HFFc6 (cell line): Measurements from ENCODE around the gene TUBA1B. TPM values are rescaled to one million over a fixed set of nuclear protein-coding genes. Genes with fewer than 3 reads are reported as not detected.
"Not testable (repeated sequence)": the region's sequence is repeated elsewhere in the genome, so short reads cannot be mapped to it uniquely, and the experiment has no call there.

Experiments
- DNase-seq: peaks from one replicate; pipeline ENCODE4 v3.0.0-alpha.2; 2018
- H3K27ac Mint-ChIP-seq: 2 replicates; pipeline ENCODE4 v1.8.0; 2020; ENCODE audit warnings: mild to moderate bottlenecking, mixed read lengths
- H3K27me3 Mint-ChIP-seq: 2 replicates; pipeline ENCODE4 v1.8.0; 2021; ENCODE audit warnings: mild to moderate bottlenecking, moderate library complexity, mixed read lengths; ENCODE audit not compliant: insufficient read depth
- H3K36me3 Mint-ChIP-seq: 2 replicates; pipeline ENCODE4 v1.8.0; 2021; ENCODE audit warnings: low read depth, mixed read lengths
- H3K4me1 Mint-ChIP-seq: 2 replicates; pipeline ENCODE4 v1.8.0; 2020; ENCODE audit warnings: low read depth, mixed read lengths
- H3K4me3 Mint-ChIP-seq: 2 replicates; pipeline ENCODE4 v1.8.0; 2020; ENCODE audit warnings: mild to moderate bottlenecking, moderate library complexity, mixed read lengths
- H3K9me3 Mint-ChIP-seq: 2 replicates; pipeline ENCODE4 v1.8.0; 2020; ENCODE audit warnings: mild to moderate bottlenecking, mixed read lengths
- long read RNA-seq: library from polyadenylated mRNA; unstranded; transcript quantifications from one replicate; pipeline ENCODE4 v2.0.0, GENCODE V29; 2019
- total RNA-seq, 6 experiments: library from RNA; stranded (reverse); fragmentation: NEBNext Ultra II Directional; extraction: Animal tissue kit (Norgen Biotek cat#: 25700); gene quantifications; 2 replicates in 1 of 6; 3 replicates in 5 of 6; pipeline ENCODE4 v1.2.3, GENCODE V29; 2021
- TF ChIP-seq, protein P1 (sequence below): fragments of 200-600 bp; sonication (generic); IDR thresholded peaks from 2 replicates; pipeline ENCODE4 v1.5.0; 2021; ENCODE audit warnings: antibody characterized with exemption, mild to moderate bottlenecking

The TUBA1B gene
- total RNA-seq: 1,000 to 10,000 TPM; 1,208 to 2,585 (median 2,279) TPM
- long read RNA-seq, transcript TUBA1B-202 (4 exons, 1,627 nt): major isoform, 2,264 of 2,477 reads
- long read RNA-seq, transcript TUBA1B-201 (3 exons, 3,198 nt): minor isoform, 55 of 2,477 reads
- long read RNA-seq, partial matches to known transcripts: 42 of 2,477 reads
- long read RNA-seq, other reads (novel, unspliced or antisense): 116 of 2,477 reads

DNA sequence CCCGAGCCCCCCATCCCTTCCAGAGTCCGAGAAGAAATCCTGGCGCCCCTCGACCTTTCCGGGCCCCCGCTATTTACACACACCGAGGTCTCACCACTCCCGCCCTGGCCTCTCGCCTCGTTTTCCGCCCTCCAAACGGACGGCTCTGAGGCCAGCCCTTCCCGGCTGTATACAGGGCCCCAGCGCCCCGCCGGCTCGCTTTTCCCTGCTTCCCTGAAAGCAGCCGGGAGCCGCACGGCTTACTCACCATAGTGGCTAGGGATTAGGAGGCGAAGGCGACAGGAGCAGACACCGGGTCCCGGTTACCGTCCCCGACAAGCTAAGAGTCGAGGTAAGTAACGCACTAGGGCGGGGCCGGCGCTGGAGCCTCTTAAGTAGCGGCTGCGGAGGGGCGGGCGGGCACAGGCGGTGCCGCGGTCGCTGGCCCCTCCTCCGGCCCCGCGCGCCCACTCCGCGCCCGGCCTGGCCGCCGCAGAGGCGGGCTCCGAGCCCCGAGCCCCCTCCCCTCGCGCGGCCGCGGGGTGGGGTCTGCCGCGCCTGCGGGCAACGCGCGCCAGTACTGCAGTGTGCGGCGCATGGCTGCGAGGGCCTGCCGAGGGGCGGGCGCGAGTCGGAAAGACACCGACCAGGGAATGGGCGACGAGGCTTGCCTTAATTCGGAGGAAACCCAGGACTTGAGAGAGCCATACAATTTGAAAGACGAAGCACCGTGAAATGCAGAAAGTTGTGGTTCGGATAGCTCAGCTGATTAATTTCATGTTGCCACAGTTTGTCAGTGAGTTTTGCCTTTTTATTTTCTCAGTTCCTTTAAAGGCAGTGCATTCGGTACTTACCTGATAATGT is at the start of gene TUBA1B:
TUBA1B (minus strand) TSS at position 345 of the 843 bp plus-strand sequence; CDS start at position 250, 95 bp downstream.
- Mint-ChIP-seq H3K4me1 (peaks cover 36% of the 10 kb centered on the region), H3K27me3 (peaks cover 15% of the 10 kb centered on the region), H3K9me3 (peaks cover 8% of the 10 kb centered on the region; the same call in 1 of the 2 replicates), H3K4me3 (peak within 1 kb of the TSS; percentile 99), H3K27ac (peak within 1 kb of the TSS; percentile 100), H3K36me3 (peaks cover 38% of the 10 kb centered on the region)
- TF ChIP-seq, protein P1, sequence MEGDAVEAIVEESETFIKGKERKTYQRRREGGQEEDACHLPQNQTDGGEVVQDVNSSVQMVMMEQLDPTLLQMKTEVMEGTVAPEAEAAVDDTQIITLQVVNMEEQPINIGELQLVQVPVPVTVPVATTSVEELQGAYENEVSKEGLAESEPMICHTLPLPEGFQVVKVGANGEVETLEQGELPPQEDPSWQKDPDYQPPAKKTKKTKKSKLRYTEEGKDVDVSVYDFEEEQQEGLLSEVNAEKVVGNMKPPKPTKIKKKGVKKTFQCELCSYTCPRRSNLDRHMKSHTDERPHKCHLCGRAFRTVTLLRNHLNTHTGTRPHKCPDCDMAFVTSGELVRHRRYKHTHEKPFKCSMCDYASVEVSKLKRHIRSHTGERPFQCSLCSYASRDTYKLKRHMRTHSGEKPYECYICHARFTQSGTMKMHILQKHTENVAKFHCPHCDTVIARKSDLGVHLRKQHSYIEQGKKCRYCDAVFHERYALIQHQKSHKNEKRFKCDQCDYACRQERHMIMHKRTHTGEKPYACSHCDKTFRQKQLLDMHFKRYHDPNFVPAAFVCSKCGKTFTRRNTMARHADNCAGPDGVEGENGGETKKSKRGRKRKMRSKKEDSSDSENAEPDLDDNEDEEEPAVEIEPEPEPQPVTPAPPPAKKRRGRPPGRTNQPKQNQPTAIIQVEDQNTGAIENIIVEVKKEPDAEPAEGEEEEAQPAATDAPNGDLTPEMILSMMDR: no peak
- DNase-seq: peak; percentile 83

DNA sequence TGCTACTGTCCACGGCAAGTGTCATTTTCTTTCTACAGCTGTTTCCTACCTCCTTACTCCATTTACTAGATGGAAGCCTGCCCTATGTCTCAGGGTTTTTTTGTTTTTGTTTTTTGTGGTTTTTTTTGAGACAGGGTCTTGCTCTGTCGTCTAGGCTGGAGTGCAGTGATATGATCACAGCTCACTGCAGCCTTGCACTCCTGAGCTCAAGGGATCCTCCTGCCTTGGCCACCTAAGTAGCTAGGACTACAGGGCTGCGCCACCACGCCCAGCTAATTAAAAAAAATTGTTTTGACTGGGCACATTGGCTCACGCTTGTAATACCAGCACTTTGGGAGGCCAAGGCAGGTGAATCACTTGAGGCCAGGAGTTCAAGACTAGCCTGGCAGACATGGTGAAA is 43.0 kb upstream of the TUBA1B start:
- no peak for DNase-seq
- Mint-ChIP-seq H3K4me1 (no peaks in the 10 kb centered on the region), H3K36me3 (peaks cover 9% of the 10 kb centered on the region), H3K27me3 (peaks cover 6% of the 10 kb centered on the region), H3K9me3 (peaks cover 14% of the 10 kb centered on the region), H3K4me3 (no peak overlapping the region), H3K27ac (no peak overlapping the region)
- TF ChIP-seq, protein P1: no peak

DNA sequence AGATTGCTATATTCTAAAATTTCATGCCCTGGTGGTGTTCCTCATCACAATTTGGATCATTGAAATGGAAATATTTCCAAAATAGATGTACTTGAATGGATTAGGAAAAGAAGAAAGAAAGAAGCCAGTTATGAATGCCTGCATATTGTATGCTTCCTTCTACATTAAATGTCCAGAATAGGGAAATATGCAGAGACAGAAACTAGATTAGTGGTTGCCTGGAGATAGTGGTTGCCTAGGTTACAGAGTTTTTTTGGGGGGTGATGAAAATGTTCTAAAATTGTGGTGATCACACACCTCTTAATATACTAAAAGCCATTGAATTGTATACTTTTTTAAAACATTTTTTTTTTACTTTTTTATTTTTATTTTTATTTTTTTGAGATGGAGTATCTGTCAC is 39.7 kb upstream of the TUBA1B start:
- TF ChIP-seq, protein P1: no peak
- H3K36me3 Mint-ChIP-seq: no peaks in the 10 kb centered on the region
- no peaks in the 10 kb centered on the region for H3K4me1 Mint-ChIP-seq
- peaks cover 8% of the 10 kb centered on the region for H3K27me3 Mint-ChIP-seq
- no peaks in the 10 kb centered on the region for H3K9me3 Mint-ChIP-seq
- no peak overlapping the region for H3K27ac Mint-ChIP-seq
- no peak for DNase-seq
- H3K4me3 Mint-ChIP-seq: no peak overlapping the region

DNA sequence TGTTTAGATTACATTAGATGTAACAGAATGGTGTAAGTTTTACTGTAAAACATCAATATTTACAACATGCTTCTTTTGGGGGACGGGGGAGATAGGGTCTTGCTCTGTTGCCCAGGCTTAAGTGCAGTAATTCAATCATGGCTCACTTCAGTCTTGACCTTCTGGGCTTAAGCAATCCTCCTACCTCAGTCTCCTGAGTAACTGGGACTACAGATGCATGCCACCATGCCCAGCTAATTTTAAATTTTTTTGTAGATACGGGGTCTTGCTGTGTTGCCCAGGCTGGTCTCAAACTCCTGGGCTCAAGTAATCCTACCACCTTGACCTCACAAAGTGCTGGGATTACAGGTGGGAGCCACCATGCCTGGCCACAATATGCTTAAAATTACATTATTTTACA is 33.9 kb upstream of the TUBA1B start:
- TF ChIP-seq, protein P1: no peak
- no peaks in the 10 kb centered on the region for H3K4me1 Mint-ChIP-seq
- H3K27me3 Mint-ChIP-seq: peaks cover 7% of the 10 kb centered on the region
- DNase-seq: no peak
- H3K27ac Mint-ChIP-seq: no peak overlapping the region
- H3K9me3 Mint-ChIP-seq: no peaks in the 10 kb centered on the region
- H3K4me3 Mint-ChIP-seq: no peak overlapping the region
- H3K36me3 Mint-ChIP-seq: no peaks in the 10 kb centered on the region

DNA sequence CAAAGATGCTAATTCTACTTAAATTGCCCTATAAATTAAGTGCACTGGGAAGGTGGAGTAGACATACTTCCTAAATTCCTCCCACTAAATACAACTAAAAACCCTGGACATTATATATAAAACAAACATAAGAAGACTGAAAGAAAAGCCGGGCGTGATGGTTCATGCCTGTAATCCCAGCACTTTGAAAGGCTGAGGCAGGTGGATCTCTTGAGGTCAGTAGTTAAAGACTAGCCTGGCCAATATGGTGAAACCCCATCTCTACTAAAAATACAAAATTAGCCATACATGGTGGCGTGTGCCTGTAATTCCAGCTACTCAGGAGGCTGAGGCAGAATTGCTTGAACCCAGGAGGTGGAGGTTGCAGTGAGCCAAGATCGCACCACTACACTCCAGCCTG is 30.7 kb upstream of the TUBA1B start:
- not testable (repeated sequence) for DNase-seq, H3K27ac Mint-ChIP-seq, H3K4me1 Mint-ChIP-seq, H3K36me3 Mint-ChIP-seq, H3K27me3 Mint-ChIP-seq, H3K4me3 Mint-ChIP-seq, H3K9me3 Mint-ChIP-seq
